AG04449 (cell line): ENCODE data around the gene CANT1.

Experiments
- CTCF ChIA-PET: fragments of 350-600 bp; formaldehyde crosslinking; extraction: SDS; loops from one replicate; lab custom pipeline; 2021; ENCODE audit warnings: antibody characterized with exemption; lab: Yijun Ruan, JAX
- POLR2A ChIA-PET: fragments of 400-600, 350-600 bp; formaldehyde crosslinking; extraction: SDS; loops from one replicate; lab custom pipeline; 2020; ENCODE audit warnings: antibody characterized with exemption, inconsistent platforms; lab: Yijun Ruan, JAX
- DNase-seq: peaks from one replicate; pipeline ENCODE4 v3.0.0-alpha.2; 2010; ENCODE audit warnings: low read depth, low spot score
- H3K4me3 ChIP-seq: 2 replicates; pipeline ENCODE4 v1.5.1; 2011; ENCODE audit warnings: low read depth, mild to moderate bottlenecking, control low read depth, low read length
- TF ChIP-seq, protein P1 (sequence below): IDR thresholded peaks from one replicate; pipeline ENCODE4 v1.5.1; 2011; ENCODE audit warnings: mild to moderate bottlenecking, moderate library complexity, low read length, control low read depth, inconsistent platforms; ENCODE audit not compliant: insufficient read depth; ENCODE audit errors: missing control alignments

CANT1 gene

DNA sequence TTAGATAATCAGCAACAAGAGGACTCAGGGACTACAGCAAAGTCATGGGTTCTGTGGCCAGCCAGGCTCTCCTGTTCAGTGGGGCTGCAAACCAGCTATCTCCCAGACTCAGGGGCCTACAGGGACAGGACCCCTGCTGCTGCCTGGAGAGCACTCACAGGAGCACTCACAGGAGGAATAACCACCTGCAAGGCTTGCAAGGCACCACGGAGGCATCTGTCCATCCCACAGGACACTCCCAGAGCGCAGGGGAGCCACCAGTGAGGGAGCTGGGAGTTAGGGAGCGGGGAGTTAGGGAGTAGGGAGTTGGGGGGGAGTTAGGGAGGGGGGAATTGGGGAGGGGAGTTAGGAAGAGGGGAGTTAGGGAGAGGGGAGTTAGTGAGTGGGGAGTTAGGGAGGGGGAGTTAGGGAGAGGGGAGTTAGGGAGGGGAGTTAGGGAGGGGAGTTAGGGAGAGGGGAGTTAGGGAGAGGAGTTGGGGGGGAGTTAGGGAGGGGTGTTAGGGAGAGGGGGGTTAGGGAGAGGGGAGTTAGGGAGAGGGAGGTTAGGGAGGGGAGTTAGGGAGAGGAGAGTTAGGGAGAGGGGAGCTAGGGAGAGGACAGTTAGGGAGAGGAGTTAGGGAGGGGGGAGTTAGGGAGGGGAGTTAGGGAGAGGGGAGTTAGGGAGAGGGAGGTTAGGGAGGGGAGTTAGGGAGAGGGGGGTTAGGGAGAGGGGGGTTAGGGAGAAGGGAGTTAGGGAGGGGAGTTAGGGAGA, 5.7 kb downstream of the CANT1 start:
- CTCF ChIA-PET = interaction anchor here (1.9 to 3.1 kb wide), 2 partner anchors 10 to 12 kb away, joined by 5 to 25 read pairs; no protein-coding TSS in a partner anchor
- no peak for DNase-seq
- no peak overlapping the region for H3K4me3 ChIP-seq
- TF ChIP-seq, protein P1, sequence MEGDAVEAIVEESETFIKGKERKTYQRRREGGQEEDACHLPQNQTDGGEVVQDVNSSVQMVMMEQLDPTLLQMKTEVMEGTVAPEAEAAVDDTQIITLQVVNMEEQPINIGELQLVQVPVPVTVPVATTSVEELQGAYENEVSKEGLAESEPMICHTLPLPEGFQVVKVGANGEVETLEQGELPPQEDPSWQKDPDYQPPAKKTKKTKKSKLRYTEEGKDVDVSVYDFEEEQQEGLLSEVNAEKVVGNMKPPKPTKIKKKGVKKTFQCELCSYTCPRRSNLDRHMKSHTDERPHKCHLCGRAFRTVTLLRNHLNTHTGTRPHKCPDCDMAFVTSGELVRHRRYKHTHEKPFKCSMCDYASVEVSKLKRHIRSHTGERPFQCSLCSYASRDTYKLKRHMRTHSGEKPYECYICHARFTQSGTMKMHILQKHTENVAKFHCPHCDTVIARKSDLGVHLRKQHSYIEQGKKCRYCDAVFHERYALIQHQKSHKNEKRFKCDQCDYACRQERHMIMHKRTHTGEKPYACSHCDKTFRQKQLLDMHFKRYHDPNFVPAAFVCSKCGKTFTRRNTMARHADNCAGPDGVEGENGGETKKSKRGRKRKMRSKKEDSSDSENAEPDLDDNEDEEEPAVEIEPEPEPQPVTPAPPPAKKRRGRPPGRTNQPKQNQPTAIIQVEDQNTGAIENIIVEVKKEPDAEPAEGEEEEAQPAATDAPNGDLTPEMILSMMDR = no peak
- POLR2A ChIA-PET = no interaction called here

DNA sequence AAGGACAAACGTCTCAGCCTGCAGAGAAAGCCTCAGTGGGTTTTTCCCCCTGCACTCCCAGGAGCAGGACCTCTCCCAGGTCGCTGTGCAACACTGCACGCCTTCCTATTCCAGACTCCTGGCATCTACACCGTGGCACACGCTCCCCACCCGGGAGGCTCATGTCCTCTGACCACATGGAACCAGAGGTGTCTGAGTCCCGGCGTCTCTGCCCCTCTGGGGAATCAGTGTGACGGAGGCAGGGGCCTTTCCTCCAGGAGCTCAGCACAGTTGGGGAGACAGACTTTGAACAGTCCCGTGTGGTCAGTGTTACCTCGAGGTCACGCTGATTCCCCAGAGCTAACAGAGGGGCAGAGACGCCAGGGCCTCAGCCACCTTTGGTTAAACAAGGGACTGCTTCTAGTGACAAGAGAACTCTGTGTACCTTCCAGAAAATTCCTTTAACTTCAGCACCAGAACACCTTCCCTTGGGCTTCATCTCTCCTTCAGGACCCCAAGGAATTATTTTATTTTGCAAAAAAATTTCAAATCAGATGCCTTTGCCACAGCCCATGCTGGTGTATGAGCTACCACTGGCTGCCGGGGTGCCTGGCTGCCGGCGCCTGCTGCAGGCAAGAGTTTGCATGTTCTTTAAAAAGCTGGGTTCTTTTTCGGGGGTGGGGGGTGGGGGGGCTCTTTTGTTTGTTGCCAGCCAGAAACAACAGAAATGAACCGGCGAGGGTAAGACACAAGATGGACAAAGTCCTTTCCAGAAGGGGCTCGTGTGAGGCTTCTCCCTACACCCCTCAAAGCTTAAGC, 6.6 kb downstream of the CANT1 start:
- no peak overlapping the region for H3K4me3 ChIP-seq
- POLR2A ChIA-PET = no interaction called here
- no peak for DNase-seq
- CTCF ChIA-PET = interaction anchor here (1.9 to 3.1 kb wide), 2 partner anchors 9 to 12 kb away, joined by 5 to 25 read pairs; no protein-coding TSS in a partner anchor
- TF ChIP-seq, protein P1 = no peak

DNA sequence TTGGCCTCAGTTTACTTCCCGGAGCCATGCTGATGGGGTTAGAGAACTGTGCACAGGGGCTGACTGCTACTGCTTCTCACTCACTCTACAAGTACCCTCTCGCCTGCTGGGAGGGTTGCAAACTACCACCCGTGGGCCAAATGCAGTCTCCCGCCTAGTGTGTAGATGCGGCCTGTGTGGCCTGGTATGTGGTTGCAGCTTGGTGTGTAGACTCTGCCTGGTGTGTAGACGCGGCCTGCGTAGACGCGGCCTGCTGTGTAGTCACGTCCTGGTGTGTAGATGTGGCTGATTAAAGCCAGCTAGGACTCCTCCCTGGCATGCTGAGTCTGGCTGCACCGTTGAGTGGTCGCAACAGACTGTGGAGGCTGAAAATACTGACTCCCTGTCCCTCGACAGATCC, 7.3 kb downstream of the CANT1 start:
- DNase-seq = no peak
- TF ChIP-seq, protein P1 = no peak
- POLR2A ChIA-PET = no interaction called here
- no peak overlapping the region for H3K4me3 ChIP-seq
- CTCF ChIA-PET = interaction anchor here (1.9 to 3.1 kb wide), 2 partner anchors 9 to 11 kb away, joined by 5 to 25 read pairs; no protein-coding TSS in a partner anchor

DNA sequence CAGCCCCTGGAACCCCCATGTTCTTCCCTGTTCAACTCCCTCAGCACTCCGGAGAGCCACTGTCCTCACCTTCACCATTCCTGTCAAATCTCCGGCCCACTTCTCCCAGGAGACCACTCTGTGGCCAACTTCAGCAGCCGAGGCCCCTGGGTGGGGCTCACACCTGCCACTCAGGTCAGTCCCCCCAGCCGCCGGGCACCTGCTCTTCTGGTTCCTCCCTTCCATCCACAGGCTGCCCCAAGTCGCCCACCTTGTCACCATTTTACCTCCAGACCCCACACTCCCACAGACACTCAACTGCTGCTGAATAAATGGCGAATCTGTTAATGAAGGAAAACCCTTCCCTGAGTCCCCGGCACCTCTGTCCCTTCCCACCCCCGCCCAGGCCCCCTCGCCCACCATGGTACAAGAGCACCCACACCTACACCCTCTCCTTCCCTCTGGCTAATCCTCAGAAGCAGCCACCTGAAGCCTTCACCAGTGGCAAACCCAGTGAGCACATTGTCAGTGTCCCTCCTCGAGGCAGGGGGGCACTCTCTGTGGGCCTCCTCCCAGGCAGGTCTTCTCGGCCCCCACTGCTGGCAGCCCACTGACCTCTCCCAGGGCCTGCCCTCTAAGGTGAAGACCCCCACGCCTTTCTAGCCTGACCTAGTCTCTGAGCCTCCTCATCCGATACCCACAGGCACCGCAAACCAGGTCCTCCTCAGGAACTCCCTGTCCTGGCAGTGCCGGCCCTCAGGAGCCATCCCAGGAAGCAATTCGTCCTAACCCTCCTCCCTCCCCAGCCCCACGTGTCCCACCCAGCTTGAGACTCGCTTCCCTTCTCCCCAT, 8.2 kb downstream of the CANT1 start:
- TF ChIP-seq, protein P1 = no peak
- ChIA-PET CTCF (interaction anchor here (3.1 kb wide), 1 partner anchor 8 kb away, joined by 25 read pairs; no protein-coding TSS in a partner anchor), POLR2A (no interaction called here)
- DNase-seq = no peak
- no peak overlapping the region for H3K4me3 ChIP-seq

DNA sequence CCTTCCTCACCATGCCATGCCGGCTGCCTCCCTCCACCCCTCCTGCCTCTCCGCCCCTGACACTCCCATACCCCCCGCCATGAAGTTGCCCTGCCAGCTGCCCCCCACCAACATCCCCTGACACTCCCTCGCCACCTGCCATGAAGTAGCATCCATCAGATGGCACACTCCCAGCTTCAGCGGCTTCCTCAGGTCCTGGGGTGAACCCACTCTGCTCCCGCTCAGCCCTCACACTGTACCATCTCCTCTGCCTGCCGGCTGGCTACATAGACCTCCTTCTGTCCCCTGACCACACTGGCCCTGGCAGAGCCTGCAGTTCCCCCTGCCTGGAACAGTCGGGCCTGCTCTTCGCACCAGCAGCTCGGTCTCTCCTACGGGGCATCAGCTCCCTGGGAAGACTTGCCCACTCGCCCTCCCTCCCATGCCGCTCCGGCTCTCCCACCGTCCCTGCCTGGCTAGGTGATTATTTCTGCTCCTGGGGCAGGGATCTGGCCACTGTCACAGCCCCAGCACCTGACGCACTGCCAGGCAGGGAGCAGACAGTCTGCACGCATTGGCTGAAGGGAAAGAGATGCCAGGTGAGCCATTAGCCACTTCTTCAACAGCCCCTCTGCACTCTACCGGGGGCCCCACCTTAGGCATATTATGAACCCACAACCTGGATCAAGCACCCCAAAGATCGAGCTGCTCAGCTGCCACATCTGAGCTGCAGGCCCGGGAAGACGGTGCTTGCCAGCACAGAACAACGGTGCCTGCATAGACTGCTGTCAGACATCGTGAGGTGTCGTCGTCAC, 9.0 kb downstream of the CANT1 start:
- ChIA-PET CTCF (no interaction called here), POLR2A (no interaction called here)
- DNase-seq = no peak

More for the DNA sequence above, 9.0 kb downstream of the CANT1 start:
- no peak overlapping the region for H3K4me3 ChIP-seq
- TF ChIP-seq, protein P1 = no peak
